ENCODE data around the gene FBXW7.

The FBXW7 gene

DNA sequence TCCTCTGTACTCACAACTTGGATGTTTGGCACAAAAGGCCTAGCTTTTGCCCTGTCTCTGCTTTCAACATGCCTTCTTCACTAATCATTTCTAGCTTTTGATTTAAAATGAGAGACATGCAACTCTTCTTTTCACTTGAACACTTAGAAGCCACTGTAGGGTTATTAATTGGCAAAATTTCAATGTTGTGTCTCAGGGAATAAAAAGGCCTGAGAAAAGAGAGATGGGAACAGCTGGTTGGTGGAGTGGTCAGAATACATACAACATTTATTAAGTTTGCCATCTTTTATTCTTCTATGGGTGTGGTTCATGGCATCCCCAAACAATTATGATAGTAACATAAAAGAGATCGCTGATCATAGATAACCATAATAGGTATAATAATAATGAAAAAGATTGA lies 114.3 kb downstream of the FBXW7 start:
- DNase-seq = no peak

DNA sequence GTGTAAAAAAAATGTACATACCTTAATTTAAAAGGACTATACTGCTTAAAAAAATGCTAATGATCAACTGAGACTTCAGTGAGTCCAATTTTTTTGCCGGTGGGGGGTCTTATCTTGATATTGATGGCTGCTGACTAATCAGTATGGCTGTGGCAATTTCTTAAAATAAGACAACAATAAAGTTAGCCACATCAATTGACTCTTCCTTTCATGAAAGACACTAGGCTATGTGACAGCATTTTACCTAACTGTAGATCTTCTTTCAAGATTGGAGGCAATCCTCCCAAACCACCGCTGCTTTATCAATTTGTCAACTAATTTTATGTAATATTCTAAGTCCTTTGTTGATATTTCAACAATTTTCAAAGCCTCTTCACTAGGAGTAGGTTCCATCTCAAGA lies 116.1 kb downstream of the FBXW7 start:
- no peak for DNase-seq

DNA sequence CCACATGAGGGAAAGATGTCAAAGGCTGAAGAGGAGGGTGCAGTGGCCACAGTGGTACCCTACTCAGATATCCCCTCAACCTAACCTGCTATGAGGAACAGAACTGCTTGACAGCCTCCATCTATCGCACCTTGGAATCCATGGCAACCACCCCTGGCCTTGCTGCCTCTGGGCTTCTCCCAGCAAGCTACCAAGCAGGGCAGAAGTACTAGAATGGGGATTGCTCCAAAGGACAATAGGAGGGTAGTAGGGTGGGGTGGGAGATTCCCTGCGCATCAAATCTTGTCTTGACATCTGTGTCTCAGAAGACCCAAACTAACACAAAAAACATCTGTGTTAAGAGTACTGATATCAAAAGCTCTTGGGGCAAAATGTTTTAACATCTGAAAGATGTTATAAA lies 118.2 kb downstream of the FBXW7 start:
- DNase-seq = no peak

DNA sequence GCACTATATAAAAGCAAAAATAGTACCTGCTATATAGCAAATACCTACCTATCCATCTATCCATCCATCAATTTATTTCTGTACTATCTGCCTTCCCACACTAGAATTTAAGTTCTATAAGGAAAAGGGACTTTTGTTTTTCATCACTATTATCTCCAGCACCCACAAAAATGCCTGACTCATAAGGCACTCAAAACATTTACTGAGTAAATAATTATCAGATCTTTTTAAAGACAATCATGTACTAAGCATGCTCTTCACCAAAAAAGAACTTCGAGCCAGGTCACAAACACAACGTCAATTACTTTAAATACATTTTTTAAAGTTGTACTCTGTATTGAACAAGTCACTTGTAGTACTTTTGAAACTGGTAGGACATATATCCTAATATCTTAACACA lies 119.9 kb downstream of the FBXW7 start:
- no peak for DNase-seq

DNA sequence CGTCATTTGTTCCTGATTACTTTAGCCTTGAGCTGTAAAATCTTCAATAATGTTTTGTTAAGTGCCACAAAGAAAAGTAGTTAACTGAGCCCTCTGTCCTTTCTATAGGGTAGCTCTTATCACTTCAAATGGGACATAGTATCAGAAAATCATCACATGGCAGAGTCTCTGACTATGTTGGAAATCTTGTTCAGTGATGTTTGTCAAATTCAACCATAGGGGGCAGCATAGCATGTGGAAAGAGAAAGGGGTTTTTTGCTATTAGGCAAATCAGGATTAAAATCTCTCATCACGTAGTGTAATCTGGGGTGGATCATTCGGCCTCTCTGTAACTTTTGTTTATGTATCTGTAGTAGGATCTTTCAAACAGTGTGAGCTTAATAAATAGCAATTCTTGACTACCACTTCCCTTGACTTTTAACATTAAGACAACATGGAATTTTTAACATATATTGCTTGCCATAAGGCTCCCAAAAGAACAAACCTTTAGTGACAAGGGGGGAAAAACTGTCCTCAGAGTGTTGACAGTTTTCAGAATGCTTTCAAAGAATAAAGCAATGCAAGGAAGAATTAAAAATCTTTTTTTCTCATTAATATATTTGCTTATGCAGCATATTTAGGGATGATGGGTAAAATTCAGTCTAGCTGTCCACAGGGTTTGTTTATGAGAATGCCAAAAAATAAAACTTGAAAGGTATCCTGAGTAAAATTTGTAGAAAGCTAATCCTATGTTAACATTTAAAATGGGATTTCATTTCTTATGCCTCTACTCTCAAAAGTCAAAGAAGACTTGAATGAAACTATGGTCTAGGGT lies 127.2 kb downstream of the FBXW7 start:
- peak; percentile 74 for DNase-seq

DNA sequence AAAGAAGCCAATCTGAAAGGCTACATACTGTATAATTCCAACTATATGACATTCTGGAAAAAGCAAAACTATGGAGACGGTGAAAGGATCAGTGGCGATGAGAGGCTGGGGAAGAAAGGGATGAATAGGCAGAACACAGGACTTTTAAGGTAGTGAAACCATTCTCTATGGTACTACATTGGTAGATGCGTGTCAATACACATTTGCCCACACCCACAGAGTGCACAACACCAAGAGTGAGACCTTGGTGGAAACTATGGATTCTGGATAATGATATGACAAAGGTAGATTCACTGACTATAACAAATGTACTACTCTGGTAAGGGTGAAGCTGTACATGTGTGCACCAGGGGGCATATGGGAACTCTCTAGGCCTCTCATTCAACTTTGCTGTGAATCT lies 134.5 kb downstream of the FBXW7 start:
- no peak for DNase-seq

DNA sequence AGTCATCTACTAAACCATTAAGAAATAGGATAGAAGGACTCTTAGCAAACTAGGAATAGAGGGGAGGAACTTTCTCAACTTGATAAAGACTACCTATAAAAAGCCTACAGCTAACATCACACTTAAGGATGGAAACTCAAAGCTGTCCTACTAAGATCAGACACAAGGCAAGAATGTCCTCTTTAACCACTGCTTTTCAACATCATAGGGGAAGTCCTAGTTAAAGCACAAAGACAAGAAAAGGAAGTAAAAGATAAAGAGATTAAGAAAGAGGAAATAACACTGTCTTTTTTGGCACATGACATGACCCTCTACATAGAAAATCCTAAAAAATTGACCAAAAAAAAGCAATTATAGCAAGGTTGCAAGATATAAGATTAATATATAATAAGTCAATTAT lies 136.6 kb downstream of the FBXW7 start:
- DNase-seq = peak; percentile 74

DNA sequence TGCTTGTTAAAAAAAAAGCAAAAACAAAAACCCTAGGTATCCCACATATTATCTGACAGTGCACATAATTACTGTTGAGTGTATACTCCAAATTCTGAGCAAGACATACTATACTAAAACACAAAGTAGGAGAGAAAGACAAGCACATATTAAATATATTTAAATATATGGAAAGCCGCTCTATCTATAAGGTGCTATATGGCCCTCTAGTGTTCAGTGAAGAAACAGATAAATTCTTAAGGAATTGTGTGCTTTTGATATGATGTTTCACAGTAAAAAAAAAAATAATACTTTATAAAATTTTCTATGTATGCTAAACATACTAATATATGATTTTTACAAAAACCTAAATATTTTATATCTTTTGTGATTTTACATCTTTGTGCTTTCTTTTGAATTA lies 137.8 kb downstream of the FBXW7 start:
- peak; percentile 47 for DNase-seq

DNA sequence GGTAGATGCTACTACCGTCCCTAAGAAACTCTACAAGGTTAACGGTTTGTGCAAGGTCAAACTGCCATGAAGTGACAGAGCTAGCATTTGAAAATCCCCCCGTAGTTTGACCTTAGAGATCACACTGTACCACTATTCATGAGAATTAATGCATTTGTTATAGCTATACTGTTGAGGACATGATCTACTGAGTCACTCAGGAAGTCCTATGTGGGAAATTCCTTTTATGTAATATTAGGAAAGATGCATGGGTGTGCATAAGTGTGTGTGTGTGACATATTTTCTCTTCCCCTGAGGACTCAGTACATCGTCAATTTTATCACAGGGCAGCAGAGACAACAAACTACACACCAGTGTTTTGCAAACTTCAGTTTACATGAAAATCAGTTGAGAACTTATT lies 141.1 kb downstream of the FBXW7 start:
- no peak for DNase-seq

DNA sequence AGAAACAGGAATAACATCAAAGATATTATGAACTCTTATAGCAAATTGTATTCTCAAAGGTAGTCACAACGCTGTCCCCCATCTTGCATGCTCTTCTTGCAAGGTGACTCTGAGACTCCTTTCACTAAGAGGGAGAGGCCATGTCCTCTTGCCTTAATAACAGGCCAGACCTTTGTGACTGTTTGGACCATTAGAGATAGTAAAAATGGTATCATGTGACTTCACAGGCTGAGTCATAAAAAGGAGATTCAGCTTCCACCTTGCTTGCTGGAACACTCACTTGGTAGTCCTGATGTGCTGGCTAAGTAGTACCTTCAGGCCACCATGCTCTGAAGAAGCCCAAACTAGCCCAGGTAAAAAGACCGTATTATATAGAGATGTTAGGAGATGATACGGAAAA lies 143.8 kb downstream of the FBXW7 start:
- no peak for DNase-seq

DNA sequence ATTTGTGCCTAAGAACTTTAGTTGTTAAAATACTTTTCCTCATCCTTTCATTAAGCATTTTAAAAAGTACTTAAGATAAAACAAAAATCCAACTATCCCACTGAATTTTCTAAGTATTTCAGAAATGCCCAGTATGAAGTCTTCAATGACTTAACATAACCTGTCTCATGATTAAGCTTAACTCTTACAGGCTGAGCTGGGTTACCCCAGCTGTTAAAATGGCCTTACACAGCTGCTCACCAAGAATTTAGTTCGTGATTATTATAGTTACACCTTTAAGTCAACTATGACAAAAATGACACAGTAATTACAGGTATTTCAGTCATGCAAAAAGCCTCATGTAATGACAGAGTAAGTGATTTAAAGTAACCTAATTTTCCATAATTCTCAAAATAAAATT lies 145.7 kb downstream of the FBXW7 start:
- DNase-seq = no peak

DNA sequence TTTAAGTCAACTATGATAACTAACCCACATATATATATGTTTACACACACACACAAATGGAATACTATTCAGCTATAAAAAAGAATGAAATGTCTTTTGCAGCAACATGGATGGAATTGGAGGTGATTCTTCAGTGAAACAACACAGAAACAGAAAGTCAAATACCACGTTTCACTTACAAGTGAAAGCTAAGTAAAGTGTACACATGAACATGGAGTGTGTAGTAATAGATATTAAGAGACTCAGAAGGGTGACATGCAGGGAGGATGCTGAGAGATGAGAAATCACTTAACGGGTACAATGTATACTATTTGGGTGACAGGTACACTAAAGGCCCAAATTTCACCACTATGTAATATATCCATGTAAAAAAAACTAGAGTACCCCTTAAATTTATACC lies 146.5 kb downstream of the FBXW7 start:
- no peak for DNase-seq

DNA sequence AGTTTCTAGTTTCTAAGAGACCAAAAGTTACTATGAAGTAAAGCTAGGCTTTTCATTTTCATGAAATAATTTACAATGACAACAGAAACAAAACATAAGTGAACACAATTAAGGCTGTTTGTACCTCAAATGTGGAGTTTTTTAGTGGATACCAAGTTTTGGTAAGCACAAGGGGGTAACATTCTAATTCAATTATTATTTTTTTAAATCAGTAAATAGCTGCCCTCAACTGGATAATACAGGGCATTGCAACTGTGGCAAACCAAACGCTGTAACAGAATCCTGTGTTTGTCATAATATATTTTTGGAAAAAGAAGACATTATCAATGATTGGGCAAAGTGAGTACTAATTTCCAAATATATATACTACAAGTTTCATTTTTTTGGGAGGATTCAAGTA lies 150.3 kb downstream of the FBXW7 start:
- peak; percentile 28 for DNase-seq

DNA sequence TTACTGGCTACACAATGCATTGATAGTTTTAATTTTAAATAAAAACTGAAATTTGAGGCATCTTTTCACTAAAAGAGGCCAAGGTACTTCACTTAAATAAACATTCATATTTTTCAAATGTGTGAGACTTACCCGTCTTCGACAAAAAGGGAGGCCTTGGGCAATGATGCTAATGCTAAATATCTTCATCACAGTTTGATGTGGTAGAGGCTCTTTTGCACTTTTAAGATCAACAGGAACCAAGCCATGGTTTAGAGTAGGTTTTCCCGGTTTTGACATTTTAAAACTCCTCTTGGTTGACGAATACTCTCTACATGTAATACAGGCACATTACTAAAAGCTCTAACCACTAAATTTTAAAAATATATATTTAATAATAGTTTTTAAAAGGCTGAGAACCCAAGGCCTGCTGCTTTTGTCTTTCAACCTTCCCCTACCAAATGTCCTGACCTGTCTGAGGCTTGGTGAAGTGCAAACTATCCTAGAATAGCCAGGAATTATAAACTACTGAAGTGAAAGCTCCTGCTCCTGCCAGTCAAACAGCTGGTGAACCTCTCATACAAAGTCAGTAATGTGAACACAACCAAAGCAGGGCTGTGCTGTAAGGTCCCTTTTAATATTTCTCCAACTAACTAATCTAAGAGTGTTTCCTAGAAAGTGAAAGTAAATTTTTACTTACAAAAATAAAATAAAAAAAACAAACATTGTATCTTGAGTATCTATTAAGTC lies 153.7 kb downstream of the FBXW7 start:
- DNase-seq = peak; percentile 37

DNA sequence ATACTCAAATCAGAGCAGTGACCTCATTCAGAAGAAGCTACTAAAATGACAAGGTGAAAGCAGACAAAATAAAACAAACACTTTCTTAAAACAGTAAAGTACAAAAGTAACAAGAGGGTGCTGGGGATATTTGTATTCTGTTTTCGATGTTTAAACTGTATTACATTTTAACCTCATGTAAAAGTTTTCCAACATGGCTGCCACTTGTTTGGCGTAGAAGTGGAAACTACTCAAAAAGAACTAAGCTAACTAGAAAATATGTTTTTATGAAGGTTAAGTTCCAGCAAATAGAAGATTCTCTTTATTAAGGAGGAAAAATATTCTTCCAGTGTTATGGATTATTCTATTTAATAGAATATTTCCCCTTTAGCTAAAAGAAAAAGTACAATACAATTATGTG lies 155.0 kb downstream of the FBXW7 start:
- DNase-seq = no peak

DNA sequence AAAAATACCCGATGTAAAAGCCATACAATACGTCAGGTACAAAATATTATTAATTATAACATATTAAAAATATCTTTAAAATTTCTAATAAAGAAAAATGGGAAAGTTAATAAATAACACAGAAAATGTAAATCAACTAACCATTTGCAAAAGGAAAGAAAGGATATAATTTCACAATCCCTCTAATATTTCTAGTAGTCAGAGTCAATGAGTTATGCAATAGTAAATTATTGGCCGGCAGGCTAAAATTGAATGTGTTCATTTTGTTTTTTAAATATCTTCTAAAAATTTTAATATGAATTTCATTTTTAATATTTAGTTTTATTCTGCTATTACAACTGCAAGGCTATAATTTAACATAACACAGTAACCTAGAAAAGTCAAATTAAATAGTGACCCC lies 155.7 kb downstream of the FBXW7 start:
- DNase-seq = no peak

DNA sequence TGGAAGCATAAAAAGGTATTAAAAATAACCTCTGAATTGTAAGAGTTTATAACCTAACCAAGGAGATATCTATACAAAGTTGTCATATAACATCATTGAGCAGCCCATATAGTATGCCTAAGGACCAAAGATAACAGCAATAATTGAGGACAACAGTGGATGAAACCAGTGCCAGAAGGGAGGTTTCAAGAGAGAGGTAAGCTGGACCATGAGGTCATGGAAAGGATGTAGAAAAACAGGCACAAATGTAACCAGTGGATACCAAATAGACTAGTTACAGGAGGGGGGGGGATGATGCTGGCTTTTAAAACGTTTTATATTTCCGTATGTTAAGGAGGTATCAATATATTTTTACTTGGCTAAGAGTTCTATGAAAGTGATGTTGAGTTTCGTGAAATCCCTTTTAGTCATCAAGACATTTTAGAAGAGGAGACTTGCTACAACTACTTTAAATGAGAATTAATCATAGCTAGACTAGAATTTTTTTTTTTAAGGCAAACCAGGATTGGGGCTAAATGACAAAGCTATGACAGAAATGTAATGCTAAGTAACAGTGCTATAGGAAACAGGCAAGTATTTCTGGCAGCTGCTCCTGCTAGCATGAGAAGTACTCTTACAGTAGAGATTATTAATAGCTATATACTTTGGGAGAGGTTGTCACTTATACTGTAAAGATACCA lies 161.1 kb downstream of the FBXW7 start:
- DNase-seq = no peak

DNA sequence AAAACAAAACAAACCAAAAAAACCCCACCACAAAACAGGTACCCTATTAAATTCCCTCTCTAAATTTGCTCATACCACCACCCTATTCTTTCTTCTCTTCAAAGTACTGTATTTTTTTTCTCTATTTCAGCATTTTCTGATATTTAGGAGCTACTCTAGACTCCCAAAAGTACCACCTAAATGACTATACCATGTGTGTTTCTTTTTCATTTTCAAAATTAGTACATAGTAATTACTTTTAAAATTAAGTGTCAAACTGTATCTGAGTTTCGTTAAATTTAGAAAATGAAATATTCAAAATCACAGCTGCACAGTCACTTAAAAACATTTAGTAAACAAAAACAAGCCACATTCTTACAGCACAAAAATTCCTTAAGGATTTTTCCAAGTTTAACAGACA lies 161.7 kb downstream of the FBXW7 start:
- no peak for DNase-seq

DNA sequence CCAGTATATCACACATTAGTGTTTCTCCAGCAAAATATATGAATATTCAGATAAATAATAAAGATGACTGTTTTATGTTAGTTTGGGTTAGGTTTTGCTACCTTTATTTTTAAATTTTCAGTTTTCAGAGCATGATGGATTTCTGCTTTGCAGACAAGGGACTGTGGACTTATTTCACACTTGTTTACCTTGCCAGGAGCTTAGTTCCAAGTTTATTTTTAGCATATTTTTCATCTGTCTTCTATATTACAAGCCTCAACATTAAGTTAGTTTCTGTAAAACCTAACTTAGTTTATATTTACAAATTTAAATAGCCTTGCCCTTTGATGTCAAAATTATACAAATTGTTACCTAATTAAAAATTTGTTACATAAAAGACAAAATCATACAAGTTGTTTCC lies 163.4 kb downstream of the FBXW7 start:
- DNase-seq = no peak

DNA sequence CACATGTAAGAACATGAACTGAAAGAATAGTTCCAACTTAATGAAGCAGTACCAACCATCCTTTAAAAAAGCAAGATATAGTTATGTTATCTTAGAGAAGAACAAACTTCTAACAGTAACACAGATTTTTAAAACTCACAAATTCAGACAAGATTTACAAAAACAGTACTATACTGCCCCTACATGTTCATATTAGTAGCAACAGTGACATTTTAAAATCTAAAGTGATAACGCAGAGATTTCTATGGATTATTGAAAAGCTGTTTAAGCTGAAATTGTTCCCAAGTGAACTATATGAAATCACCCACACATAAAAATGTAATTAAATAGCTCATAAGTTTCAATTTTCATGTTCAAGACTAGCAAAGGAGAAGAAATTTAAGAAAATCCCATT lies 166.0 kb downstream of the FBXW7 start:
- DNase-seq = no peak

DNA sequence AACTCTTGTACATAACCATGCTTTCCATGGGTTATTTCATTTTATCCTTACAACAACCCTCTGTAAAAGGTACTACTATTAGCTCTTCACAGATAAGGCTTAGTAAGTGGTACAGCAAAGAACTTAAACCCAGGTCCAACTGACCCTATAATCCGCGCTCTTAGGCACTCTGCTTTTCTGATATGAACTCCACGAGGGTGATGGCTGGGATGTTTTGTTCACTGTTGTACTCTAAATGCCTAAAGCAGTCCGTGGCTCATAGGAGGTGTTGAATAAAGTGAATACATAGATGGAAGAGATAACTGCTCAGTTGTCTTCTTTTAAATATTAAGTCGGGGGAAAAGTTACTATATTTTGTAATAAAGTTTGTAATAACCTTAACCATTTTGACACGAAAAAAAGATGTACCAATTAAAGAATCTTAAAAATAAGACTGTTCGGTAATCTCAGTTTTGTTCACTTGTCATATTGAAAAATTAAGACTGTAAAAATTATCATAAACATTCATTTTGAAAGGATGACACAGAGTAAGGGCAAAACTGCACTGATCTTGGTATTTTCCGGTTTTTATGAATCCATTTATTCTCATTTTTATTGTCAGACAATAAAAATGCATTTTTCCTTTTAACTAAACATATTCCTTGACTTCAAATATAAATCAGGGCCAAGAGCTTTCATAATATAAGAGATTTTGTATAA lies 166.5 kb downstream of the FBXW7 start:
- DNase-seq = no peak

DNA sequence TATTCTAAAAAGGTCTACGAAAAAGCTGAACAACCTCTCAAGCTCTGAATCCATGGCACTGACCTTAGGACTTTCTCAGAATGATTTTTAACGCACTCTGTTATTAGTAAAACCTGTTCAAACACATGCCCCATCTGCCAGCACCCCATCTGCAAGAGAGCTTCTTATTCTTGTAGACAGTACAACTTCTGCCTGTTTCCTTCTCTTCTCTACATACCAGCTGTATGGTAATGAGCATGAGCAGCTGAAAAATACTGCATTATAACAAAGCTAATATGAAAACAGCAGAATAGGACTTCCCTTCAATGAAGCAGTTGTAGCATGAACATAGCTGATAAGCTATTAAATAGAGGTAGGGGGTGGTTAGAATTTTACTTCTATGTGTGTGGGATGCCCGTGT lies 167.9 kb downstream of the FBXW7 start:
- no peak for DNase-seq

DNA sequence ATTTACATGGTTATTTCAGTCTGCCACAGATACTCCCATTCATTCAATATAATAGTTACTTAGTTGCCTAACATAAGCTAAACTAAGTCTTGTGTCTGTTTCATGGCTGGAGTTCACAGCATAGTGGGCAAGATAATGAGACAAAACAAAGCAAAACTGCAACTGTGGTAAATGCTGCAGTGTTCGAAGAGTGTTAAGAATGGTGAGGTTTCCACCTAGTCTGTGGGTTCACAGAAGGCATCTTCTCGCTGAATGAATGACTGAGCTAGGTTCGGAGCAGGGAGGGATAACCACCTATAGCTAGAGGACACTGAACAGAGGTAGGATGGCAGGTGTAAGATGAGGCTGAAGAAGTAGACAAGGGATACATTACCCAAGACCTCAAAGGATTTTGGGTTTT lies 171.0 kb downstream of the FBXW7 start:
- DNase-seq = no peak

DNA sequence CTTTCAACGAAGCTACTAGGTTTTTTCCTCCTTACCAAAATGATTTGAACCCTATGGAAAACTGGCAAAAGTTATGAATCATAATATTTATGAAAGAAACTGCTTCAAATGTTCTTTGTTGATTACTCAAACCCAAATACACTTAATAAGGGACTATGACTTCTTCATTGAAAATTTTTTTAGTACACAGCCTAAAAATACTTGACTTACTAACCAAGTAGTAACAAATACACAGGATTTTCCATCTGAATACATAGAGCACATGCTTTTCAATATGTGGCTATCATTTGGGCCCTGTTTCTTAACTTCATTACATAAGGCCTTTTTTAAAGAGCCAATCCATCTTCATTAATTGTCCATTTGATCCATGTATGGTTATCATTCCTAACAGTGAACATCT lies 171.5 kb downstream of the FBXW7 start:
- no peak for DNase-seq

Data from OCI-M1 (cell line).